Prostate gland (tissue), 2 donors: ENCODE data around the gene NAE1.

ENCODE experiments used
- POLR2A ChIP-seq: fragments of 450-650 bp; IDR thresholded peaks from one replicate; pipeline ENCODE4 v1.6.1; 2016; ENCODE audit warnings: antibody characterized with exemption, mild to moderate bottlenecking
- POLR2AphosphoS5 ChIP-seq: sonication (generic); formaldehyde crosslinking; IDR thresholded peaks from one replicate; pipeline ENCODE4 v1.6.1; 2017; ENCODE audit warnings: antibody characterized with exemption
- TF ChIP-seq, protein P1 (sequence below), 4 experiments: fragments of 200-600 bp in 2 of 4; fragments of 450-650 bp in 2 of 4; sonication (generic) in 2 of 4; IDR thresholded peaks; 1 replicate in 3 of 4; 2 replicates in 1 of 4; pipeline ENCODE4 v1.5.1; 2016 to 2019; ENCODE audit warnings: antibody characterized with exemption in 4 of 4, mild to moderate bottlenecking in 2 of 4, moderate library complexity in 2 of 4

DNA sequence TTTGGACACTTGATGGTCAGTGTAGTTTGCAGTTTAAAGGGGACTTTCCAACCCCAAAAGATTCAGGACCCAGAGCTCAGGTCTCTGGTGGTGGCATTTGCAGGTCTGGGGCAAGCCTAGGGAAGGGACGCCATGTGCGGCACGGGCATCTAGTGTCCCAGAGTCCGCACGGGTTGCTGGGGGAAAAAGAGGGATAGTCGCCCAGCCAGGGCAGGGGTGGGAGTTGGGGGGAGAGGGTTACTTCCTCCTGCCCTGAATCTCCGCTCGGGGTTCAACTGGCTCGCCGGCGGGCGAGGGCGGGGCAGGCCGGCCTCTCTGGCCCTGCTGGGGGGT, 13.2 kb upstream of the NAE1 start:
- no peak for TF ChIP-seq POLR2A
- TF ChIP-seq, protein P1, sequence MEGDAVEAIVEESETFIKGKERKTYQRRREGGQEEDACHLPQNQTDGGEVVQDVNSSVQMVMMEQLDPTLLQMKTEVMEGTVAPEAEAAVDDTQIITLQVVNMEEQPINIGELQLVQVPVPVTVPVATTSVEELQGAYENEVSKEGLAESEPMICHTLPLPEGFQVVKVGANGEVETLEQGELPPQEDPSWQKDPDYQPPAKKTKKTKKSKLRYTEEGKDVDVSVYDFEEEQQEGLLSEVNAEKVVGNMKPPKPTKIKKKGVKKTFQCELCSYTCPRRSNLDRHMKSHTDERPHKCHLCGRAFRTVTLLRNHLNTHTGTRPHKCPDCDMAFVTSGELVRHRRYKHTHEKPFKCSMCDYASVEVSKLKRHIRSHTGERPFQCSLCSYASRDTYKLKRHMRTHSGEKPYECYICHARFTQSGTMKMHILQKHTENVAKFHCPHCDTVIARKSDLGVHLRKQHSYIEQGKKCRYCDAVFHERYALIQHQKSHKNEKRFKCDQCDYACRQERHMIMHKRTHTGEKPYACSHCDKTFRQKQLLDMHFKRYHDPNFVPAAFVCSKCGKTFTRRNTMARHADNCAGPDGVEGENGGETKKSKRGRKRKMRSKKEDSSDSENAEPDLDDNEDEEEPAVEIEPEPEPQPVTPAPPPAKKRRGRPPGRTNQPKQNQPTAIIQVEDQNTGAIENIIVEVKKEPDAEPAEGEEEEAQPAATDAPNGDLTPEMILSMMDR (IDR thresholded peaks at IDR 0.05), result no peak
- no peak for TF ChIP-seq POLR2AphosphoS5
